Activated CD4-positive, CD25-positive, alpha-beta regulatory T cell (primary cell): ENCODE data around the gene CADM1.
"Not testable (repeated sequence)": the region's sequence is repeated elsewhere in the genome, so short reads cannot be mapped to it uniquely, and the experiment has no call there.

Experiments
- DNase-seq, 4 experiments: peaks; one replicate each; lab custom pipeline; 2025; lab: John Stamatoyannopoulos, UW

CADM1 gene

DNA sequence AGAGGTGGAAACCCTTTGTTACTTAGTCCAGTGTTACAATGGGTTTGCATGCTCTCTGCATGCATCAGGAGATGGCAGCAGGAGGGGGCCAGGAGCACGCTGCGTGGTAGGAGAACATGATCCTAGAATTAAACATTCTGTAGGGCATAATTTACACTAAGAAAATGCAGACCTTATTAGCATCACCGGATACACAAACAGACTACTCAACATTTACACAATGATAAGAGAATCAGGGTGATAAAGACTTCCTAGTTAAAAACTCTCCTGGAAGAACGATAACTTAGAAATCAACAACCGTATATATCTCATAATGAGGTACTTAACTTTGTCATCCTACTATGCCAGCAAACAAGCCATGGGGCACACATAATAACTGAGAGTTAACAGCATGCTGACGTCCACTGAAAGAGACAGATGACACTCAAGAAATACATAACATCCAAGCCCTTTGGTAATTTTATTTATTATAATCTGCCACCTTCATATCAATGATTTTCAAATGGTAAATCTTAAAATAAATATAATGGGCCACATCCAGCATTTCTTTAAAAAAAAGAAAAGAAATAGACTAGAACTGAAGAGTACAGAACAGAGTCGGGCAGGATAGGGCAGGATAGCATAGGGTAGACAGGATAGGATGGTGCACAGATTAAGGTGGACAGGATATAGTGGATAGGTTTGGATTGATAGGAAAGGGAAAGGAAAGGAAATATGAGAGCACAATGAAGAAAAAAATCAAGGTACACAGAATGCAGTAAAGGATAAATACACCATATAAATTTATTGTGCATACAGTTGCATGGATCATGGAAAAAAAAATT, 27.5 kb downstream of the CADM1 start:
- no peak for DNase-seq

GRCh38 chr11:115475564-115475963, 28.7 kb downstream of the CADM1 start:
- no peak for DNase-seq

GRCh38 chr11:115474306-115474705, 29.9 kb downstream of the CADM1 start:
- not testable (repeated sequence) for DNase-seq

DNA sequence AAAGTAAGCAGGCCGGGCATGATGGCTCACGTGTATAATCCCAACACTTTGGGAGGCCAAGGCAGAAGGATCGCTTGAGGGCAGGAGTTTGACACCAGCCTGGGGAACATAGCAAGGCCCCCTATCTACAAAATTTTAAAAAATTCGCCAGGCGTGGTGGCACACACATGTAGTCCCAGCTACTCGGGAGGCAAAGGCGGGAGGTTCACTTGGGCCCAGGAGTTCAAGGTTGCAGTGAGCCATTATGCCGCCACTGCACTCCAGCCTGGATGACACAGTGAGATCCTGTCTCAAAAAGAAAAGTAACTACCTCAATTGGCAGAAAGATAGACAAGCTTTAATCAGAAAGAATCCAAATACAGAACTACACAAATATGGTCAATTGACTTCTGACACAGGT, 31.0 kb downstream of the CADM1 start:
- DNase-seq: no peak

- DNase-seq: no peak
Measured at GRCh38 chr11:115471367-115471766, 32.8 kb downstream of the CADM1 start.

DNA sequence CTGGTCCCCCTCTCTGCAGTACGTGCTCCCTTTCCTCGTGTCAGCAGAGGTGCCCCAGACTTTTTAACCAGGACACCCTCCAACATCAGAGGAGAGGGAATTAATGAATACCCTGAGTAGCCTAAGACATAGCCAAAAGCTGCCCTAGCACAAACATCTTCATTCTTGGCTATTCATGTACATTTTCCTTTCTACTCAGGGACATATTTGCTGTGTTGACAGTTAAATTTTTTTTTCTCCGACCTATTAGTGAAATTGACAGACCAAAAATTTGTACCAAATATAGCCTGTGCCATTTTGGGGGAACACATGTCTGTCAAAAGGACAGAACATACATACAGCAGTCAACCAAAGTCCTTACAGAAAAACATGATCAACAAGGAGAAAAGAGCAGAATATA, 33.3 kb downstream of the CADM1 start:
- DNase-seq: no peak

DNA sequence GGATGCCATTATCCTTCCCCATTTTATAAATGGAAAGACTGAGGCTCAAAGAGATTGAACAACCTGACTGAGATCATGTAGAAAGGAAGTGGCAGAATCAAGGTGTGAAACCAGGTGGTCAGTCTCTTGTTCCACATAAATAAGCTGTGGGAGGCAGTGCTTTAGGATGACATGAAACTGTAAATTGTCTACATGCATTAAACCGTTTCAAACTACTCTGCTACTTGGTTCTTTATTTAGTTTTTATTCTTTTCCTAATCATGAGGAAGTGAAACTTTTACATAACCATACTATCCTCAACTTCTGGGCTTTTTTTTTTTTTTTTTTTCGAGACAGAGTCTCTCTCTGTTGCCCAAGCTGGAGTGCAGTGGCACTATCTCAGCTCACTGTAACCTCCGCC, 34.9 kb downstream of the CADM1 start:
- no peak for DNase-seq

GRCh38 chr11:115466122-115466521, 38.1 kb downstream of the CADM1 start:
- no peak for DNase-seq

DNA sequence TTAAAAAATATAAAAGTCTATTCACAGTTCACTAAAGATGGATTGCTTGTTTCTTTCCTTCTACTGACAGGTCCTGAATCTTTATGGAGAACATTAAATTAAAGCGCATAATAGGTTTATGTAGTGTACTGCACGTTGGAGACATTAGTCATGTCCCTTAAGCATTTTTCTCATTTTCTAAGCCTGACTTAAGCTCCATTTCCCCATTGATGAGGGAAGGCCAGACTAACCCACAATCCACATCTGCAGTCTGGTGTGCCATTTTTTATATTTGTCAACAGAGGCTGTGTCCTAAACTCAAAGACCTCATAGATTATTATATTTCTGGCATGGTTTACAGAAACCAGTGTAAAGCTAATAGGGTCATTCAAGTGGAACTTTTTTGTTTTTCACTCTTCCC, 39.9 kb downstream of the CADM1 start:
- no peak for DNase-seq

GRCh38 chr11:115463606-115464005, 40.6 kb downstream of the CADM1 start:
- DNase-seq: no peak

DNA sequence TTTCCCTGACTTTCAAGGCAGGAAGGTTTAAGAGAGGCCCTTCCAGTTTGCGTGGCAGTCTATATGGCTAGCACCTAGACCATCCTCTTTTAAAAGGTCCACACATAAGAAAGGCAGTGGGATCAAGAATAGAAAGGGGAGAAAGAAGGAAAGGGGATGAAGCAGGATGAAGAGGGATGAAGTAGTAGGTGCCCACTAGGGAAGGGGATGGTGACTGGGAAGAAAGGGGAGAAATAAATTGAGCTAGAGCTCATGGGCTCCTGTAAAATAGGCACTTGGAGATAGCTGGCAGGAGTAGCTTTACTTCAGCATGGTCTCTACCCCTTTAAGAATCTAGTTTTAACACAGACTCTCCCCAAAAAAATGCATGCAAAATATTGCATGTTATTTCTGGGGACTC, 41.5 kb downstream of the CADM1 start:
- no peak for DNase-seq

- DNase-seq: no peak
Measured at GRCh38 chr11:115462004-115462541, 42.1 kb downstream of the CADM1 start.

GRCh38 chr11:115460512-115460911, 43.7 kb downstream of the CADM1 start:
- no peak for DNase-seq

- DNase-seq: no peak
Measured at GRCh38 chr11:115459563-115459962, 44.7 kb downstream of the CADM1 start.

GRCh38 chr11:115458877-115459276, 45.3 kb downstream of the CADM1 start:
- no peak for DNase-seq

GRCh38 chr11:115456019-115456418, 48.2 kb downstream of the CADM1 start:
- DNase-seq: no peak

GRCh38 chr11:115455613-115456012, 48.6 kb downstream of the CADM1 start:
- no peak for DNase-seq

- no peak for DNase-seq
Measured at GRCh38 chr11:115454525-115454924, 49.7 kb downstream of the CADM1 start.

DNA sequence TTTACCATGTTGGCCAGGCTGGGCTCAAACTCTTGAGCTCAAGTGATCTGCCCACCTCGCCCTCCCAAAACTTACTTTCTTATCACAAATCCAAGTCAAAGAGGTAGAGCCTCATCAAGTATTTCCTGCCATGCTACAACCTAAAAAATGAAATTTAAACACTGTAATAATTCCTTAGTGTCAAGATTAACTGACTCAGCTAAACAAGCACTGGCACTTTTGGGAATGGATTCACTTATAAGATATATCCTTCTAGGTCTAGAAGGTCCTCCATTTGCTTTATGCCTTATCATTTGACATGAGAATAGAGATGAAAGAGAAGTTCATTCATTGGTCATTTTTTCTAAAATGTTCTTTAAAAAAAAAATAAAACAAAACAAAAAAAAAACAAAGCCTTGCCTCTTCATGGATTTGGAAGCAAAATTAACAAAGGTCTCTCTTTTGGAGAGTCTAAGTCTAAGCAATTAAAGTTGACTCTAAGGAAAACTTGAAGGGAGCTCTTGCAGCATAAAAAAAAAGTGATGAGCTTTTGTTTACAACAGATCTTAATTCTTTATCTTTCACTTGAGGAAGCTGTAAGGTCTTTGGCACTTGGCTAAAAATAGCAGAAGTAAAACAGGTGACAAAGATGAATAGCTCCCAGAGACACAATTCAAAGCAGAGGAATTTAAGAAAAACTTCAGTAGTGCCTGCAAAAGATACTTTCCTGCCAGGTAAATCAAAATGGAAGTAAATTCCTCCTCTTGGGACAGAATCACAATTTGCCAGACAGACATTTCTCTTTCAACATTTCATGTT, 50.3 kb downstream of the CADM1 start:
- no peak for DNase-seq

GRCh38 chr11:115452241-115452640, 52.0 kb downstream of the CADM1 start:
- DNase-seq: no peak

DNA sequence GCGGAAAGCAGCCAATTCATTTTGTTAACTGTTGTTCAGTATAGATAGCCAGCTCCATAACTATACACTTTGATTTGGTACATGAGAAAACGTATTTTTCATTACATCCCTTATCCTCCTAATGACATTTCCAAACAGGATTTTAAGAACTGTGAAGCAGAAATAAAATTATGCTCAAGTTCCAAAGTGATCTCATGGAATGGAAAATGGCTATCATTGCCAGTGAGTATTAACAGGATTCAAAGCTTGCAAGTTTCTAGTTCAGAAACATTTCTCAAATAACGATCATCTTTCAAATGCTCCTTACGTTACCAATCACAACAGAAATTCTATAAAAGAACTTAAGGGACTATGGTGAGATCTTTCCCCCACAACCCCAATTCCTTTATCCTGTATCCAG, 53.7 kb downstream of the CADM1 start:
- DNase-seq: no peak

- DNase-seq: no peak
Measured at GRCh38 chr11:115447273-115447864, 56.8 kb downstream of the CADM1 start.

GRCh38 chr11:115446214-115446613, 58.0 kb downstream of the CADM1 start:
- DNase-seq: no peak
